ENCODE measurements around the gene OPCML.
A peak's percentile ranks its signal among the peaks of the same experiment; 100 is the strongest.

DNA sequence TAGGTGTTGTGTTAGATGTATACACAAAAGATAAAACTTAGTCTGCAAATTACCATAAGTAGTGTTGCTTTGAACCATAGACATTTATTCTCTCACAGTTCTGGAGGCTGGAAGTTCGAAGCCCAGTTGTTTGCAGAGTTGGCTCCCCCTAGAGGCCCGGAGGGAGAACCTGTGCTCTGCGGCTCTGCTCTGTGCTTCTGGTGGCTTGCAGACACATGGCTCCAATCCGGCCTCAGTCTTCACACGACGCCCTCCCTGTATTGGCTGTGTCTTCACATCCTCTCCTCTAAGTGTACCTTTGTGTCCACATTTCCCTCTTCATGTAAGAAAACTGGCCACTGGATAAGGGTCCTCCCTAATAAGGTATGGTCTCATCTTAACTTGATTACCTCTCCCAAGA is 128.4 kb downstream of the OPCML start:
- no peak for TF ChIP-seq EZH2 (IDR thresholded peaks at IDR 0.05; ENCODE audit: borderline replicate concordance, low read length)
- TF ChIP-seq, protein P1, sequence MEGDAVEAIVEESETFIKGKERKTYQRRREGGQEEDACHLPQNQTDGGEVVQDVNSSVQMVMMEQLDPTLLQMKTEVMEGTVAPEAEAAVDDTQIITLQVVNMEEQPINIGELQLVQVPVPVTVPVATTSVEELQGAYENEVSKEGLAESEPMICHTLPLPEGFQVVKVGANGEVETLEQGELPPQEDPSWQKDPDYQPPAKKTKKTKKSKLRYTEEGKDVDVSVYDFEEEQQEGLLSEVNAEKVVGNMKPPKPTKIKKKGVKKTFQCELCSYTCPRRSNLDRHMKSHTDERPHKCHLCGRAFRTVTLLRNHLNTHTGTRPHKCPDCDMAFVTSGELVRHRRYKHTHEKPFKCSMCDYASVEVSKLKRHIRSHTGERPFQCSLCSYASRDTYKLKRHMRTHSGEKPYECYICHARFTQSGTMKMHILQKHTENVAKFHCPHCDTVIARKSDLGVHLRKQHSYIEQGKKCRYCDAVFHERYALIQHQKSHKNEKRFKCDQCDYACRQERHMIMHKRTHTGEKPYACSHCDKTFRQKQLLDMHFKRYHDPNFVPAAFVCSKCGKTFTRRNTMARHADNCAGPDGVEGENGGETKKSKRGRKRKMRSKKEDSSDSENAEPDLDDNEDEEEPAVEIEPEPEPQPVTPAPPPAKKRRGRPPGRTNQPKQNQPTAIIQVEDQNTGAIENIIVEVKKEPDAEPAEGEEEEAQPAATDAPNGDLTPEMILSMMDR (conservative IDR thresholded peaks at IDR 0.05 in 1 of 2, IDR thresholded peaks at IDR 0.05 in 1 of 2; ENCODE audit: extremely low read depth in 1 of 2, insufficient read depth in 1 of 2, low read depth in 1 of 2, low read length in 2 of 2), result peak; percentile 29 to 55

Data from mammary epithelial cell (primary cell).